IMR-90 (cell line): Measurements from ENCODE around the gene TWIST1. TPM values are rescaled to one million over a fixed set of nuclear protein-coding genes. Genes with fewer than 3 reads are reported as not detected.

Experiments used
- ATAC-seq: fragments of 200-7000 bp; cut with Tn5 transposase; 2 replicates; pipeline ENCODE4 v1.9.1; 2020; ENCODE audit warnings: low read depth, mild to moderate bottlenecking, moderate library complexity
- BruUV-seq: library from RNA; stranded (reverse); fragments of 400-500 nt; replicated peaks from 2 replicates; lab custom pipeline; 2021; lab: Mats Ljungman, UMichigan
- CTCF ChIA-PET: fragments of 300-600 bp; formaldehyde crosslinking; extraction: SDS; loops from one replicate; lab custom pipeline; 2021; ENCODE audit warnings: antibody characterized with exemption; lab: Yijun Ruan, JAX
- POLR2A ChIA-PET: fragments of 300-600 bp; sonication (Branson Sonifier 250); formaldehyde crosslinking; loops from one replicate; lab custom pipeline; 2022; ENCODE audit warnings: antibody characterized with exemption; ENCODE audit not compliant: unreplicated experiment; lab: Charles Lee
- DNase-seq: peaks from one replicate; pipeline ENCODE4 v3.0.0; 2013
- H2AFZ ChIP-seq: replicated peaks from 2 replicates; pipeline ENCODE3; 2013; ENCODE audit warnings: low read length, mild to moderate bottlenecking; ENCODE audit not compliant: poor library complexity
- H2AK5ac ChIP-seq: 2 replicates; pipeline ENCODE4 v1.6.1; 2013; ENCODE audit warnings: low read depth, low read length, inconsistent platforms
- H2AK9ac ChIP-seq: replicated peaks from 2 replicates; pipeline ENCODE3; 2013; ENCODE audit warnings: mild to moderate bottlenecking, low read depth, low read length, moderate library complexity; ENCODE audit not compliant: poor library complexity
- H2BK120ac ChIP-seq: 2 replicates; pipeline ENCODE4 v1.6.1; 2013; ENCODE audit warnings: low read depth, low read length, inconsistent platforms
- H2BK15ac ChIP-seq: 3 replicates; pipeline ENCODE4 v1.6.1; 2013; ENCODE audit warnings: low read depth, low read length, inconsistent platforms
- H2BK20ac ChIP-seq: 2 replicates; pipeline ENCODE4 v1.6.1; 2013; ENCODE audit warnings: low read depth, mild to moderate bottlenecking, inconsistent platforms, low read length, moderate library complexity
- H2BK5ac ChIP-seq: 2 replicates; pipeline ENCODE4 v1.6.1; 2013; ENCODE audit warnings: mild to moderate bottlenecking, low read depth, low read length, inconsistent platforms; ENCODE audit not compliant: poor library complexity, severe bottlenecking
- H3K14ac ChIP-seq: replicated peaks from 2 replicates; pipeline ENCODE4 v1.6.1; 2013; ENCODE audit warnings: low read depth, low read length, inconsistent platforms
- H3K18ac ChIP-seq: 2 replicates; pipeline ENCODE4 v1.6.1; 2013; ENCODE audit warnings: low read depth, low read length, control low read depth
- H3K23ac ChIP-seq: 2 replicates; pipeline ENCODE4 v1.6.1; 2013; ENCODE audit warnings: low read depth, low read length, inconsistent platforms
- H3K27ac ChIP-seq: 2 replicates; pipeline ENCODE4 v1.5.1; 2013; ENCODE audit warnings: mild to moderate bottlenecking, control low read depth, low read length; ENCODE audit not compliant: insufficient read depth
- H3K27me3 ChIP-seq: 2 replicates; pipeline ENCODE4 v1.6.1; 2013; ENCODE audit warnings: low read length; ENCODE audit not compliant: control insufficient read depth, insufficient read depth
- H3K36me3 ChIP-seq: 2 replicates; pipeline ENCODE4 v1.6.1; 2013; ENCODE audit warnings: low read length, mixed read lengths; ENCODE audit not compliant: control insufficient read depth, insufficient read depth
- H3K4ac ChIP-seq: 2 replicates; pipeline ENCODE4 v1.6.1; 2013; ENCODE audit warnings: low read depth, low read length, inconsistent platforms
- H3K4me1 ChIP-seq: 2 replicates; pipeline ENCODE4 v1.6.1; 2013; ENCODE audit warnings: low read length, mixed read lengths; ENCODE audit not compliant: control insufficient read depth, insufficient read depth
- H3K4me2 ChIP-seq: 2 replicates; pipeline ENCODE4 v1.6.1; 2013; ENCODE audit warnings: low read depth, mild to moderate bottlenecking, control low read depth, low read length, moderate library complexity
- H3K4me3 ChIP-seq: 2 replicates; pipeline ENCODE4 v1.5.1; 2013; ENCODE audit warnings: low read depth, mild to moderate bottlenecking, control low read depth, low read length, moderate library complexity; ENCODE audit not compliant: insufficient read depth
- H3K56ac ChIP-seq: 2 replicates; pipeline ENCODE4 v1.6.1; 2013; ENCODE audit warnings: low read length, inconsistent platforms; ENCODE audit not compliant: insufficient read depth; ENCODE audit errors: extremely low read depth
- H3K79me1 ChIP-seq, 2 experiments: 2 replicates each; pipeline ENCODE4 v1.6.1; 2013; ENCODE audit warnings: low read length in 2 of 2, inconsistent platforms in 1 of 2, low read depth in 1 of 2
- H3K9ac ChIP-seq: 2 replicates; pipeline ENCODE4 v1.6.1; 2013; ENCODE audit warnings: low read depth, low read length, control low read depth
- H3K9me1 ChIP-seq: 2 replicates; pipeline ENCODE4 v1.6.1; 2013; ENCODE audit warnings: low read length, inconsistent platforms; ENCODE audit not compliant: insufficient read depth
- H3K9me3 ChIP-seq: 2 replicates; pipeline ENCODE4 v1.6.1; 2013; ENCODE audit warnings: low read length; ENCODE audit not compliant: control insufficient read depth, insufficient read depth
- H4K20me1 ChIP-seq: 2 replicates; pipeline ENCODE4 v1.6.1; 2013; ENCODE audit warnings: low read length, inconsistent platforms; ENCODE audit not compliant: insufficient read depth
- H4K5ac ChIP-seq: 2 replicates; pipeline ENCODE4 v1.6.1; 2013; ENCODE audit warnings: mild to moderate bottlenecking, low read depth, low read length, control low read depth
- H4K8ac ChIP-seq, 2 experiments: 2 replicates each; pipeline ENCODE4 v1.6.1; 2013; ENCODE audit warnings: low read depth in 2 of 2, low read length in 2 of 2, control low read depth in 1 of 2, inconsistent platforms in 1 of 2
- H4K91ac ChIP-seq: 2 replicates; pipeline ENCODE4 v1.6.1; 2013; ENCODE audit warnings: low read depth, low read length, inconsistent platforms; ENCODE audit not compliant: insufficient read depth
- BHLHE40 ChIP-seq: fragments of 150-350 bp; IDR thresholded peaks from 2 replicates; pipeline ENCODE4 v1.6.1; 2016; ENCODE audit warnings: mild to moderate bottlenecking, low read depth, low read length
- CEBPB ChIP-seq: IDR thresholded peaks from 2 replicates; pipeline ENCODE4 v1.6.1; 2012; ENCODE audit warnings: low read depth, low read length, improper control_type of control experiment
- CHD1 ChIP-seq: IDR thresholded peaks from 2 replicates; pipeline ENCODE4 v1.6.1; 2012; ENCODE audit warnings: low read depth, low read length, improper control_type of control experiment
- FOS ChIP-seq: fragments of 150-350 bp; IDR thresholded peaks from 2 replicates; pipeline ENCODE4 v1.6.1; 2016; ENCODE audit warnings: low read depth, low read length
- MAFK ChIP-seq: IDR thresholded peaks from 2 replicates; pipeline ENCODE4 v1.6.1; 2012; ENCODE audit warnings: low read depth, low read length, improper control_type of control experiment
- MAZ ChIP-seq: IDR thresholded peaks from 2 replicates; pipeline ENCODE4 v1.6.1; 2012; ENCODE audit warnings: low read depth, mild to moderate bottlenecking, low read length, improper control_type of control experiment, moderate library complexity, borderline replicate concordance
- MXI1 ChIP-seq: IDR thresholded peaks from 2 replicates; pipeline ENCODE4 v1.6.1; 2012; ENCODE audit warnings: low read depth, mild to moderate bottlenecking, low read length, moderate library complexity, borderline replicate concordance
- POLR2A ChIP-seq: IDR thresholded peaks from 2 replicates; pipeline ENCODE4 v1.6.1; 2012; ENCODE audit warnings: mild to moderate bottlenecking, low read depth, low read length
- RAD21 ChIP-seq: IDR thresholded peaks from 2 replicates; pipeline ENCODE4 v1.6.1; 2012; ENCODE audit warnings: low read length, improper control_type of control experiment
- RCOR1 ChIP-seq: IDR thresholded peaks from 2 replicates; pipeline ENCODE4 v1.6.1; 2012; ENCODE audit warnings: mild to moderate bottlenecking, low read length, improper control_type of control experiment; ENCODE audit not compliant: insufficient replicate concordance
- RFX5 ChIP-seq: IDR thresholded peaks from 2 replicates; pipeline ENCODE4 v1.8.0; 2012; ENCODE audit warnings: low read depth, mild to moderate bottlenecking, low read length, moderate library complexity
- SMC3 ChIP-seq: fragments of 150-350 bp; IDR thresholded peaks from 2 replicates; pipeline ENCODE4 v1.6.1; 2016; ENCODE audit warnings: low read depth, mild to moderate bottlenecking, antibody characterized with exemption, low read length, moderate library complexity
- WGBS, 2 experiments: methylation state at CpG; one replicate each; pipeline versions ENCODE4 v1.1.5 to v1.1.7; 2013; ENCODE audit warnings: missing lambda C conversion rate in 2 of 2; ENCODE audit not compliant: insufficient read length in 1 of 2; ENCODE audit errors: extremely low coverage in 2 of 2; 5-methylcytosine and 5-hydroxymethylcytosine counted together
- dilution Hi-C: fragments of 300-500 bp; cut with HindIII; formaldehyde crosslinking; loops from one replicate; pipeline ENCODE4 v1.14.3; 2018; ENCODE audit warnings: low sequenced_read_pairs; ENCODE audit not compliant: unreplicated experiment
- in situ Hi-C: fragments of 300-500 bp; cut with MboI; formaldehyde crosslinking; loops from 3 replicates; pipeline ENCODE4 v1.14.3; 2019; ENCODE audit warnings: low sequenced_read_pairs, inconsistent platforms, mixed read lengths
- intact Hi-C: fragments of 100-400 bp; cut with micrococcal nuclease; formaldehyde crosslinking; loops from 2 replicates; pipeline ENCODE4 v1.10.0; 2022
- polyA plus RNA-seq, 3 experiments: library from polyadenylated mRNA; depleted of rRNA; stranded (reverse); fragments of >200 nt; gene quantifications; 2 replicates each; pipeline ENCODE4 v1.2.3, GENCODE V29; 2012; ENCODE audit warnings: low replicate concordance in 1 of 3
- total RNA-seq: library from RNA; depleted of rRNA; stranded (reverse); fragments of >200 nt; gene quantifications from 2 replicates; pipeline ENCODE4 v1.2.3, GENCODE V29; 2012
- TF ChIP-seq, protein P1 (sequence below): fragments of 150-350 bp; IDR thresholded peaks from 2 replicates; pipeline ENCODE4 v1.6.1; 2016; ENCODE audit warnings: low read depth, mild to moderate bottlenecking, low read length, moderate library complexity, borderline replicate concordance
- TF ChIP-seq, protein P2 (sequence below): fragments of 150-350 bp; IDR thresholded peaks from 2 replicates; pipeline ENCODE4 v1.6.1; 2017; ENCODE audit warnings: mild to moderate bottlenecking, antibody characterized with exemption, low read length, low read depth
- TF ChIP-seq, protein P3 (sequence below): conservative IDR thresholded peaks from 2 replicates; pipeline ENCODE4 v1.5.1; 2012; ENCODE audit warnings: mild to moderate bottlenecking, low read depth, low read length, improper control_type of control experiment

The TWIST1 gene
- total and polyA plus RNA-seq, 2 of the 4 experiments (the other 2 are of a cell fraction) = 5.4 to 42.3 TPM

DNA sequence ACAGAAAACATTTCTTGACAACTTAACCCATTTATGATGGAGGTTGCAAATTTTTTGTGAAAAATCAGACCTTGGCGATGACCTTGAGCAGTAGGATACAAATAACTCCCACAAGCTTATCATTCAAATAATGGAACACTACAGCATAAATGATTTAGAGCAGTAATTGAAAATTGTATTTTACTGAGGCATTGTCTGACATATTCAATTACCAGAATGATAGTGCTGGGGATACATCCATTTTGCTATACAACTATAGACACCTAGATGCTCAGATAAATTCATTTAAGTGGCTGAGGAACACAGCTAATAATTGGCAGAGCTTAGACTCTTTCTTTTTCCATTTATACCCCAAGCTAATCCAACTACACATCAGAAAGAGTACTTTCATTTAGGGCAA, 18.9 kb downstream of the TWIST1 start:
- no peak overlapping the region for H3K4me2 ChIP-seq
- H3K56ac ChIP-seq = no peak overlapping the region
- H3K18ac ChIP-seq = no peak overlapping the region
- H3K23ac ChIP-seq = no peak overlapping the region
- H2AFZ ChIP-seq = no peak overlapping the region
- H3K9me3 ChIP-seq = no peaks in the 10 kb centered on the region
- no peak overlapping the region for H2BK20ac ChIP-seq
- DNase-seq = no peak
- H3K36me3 ChIP-seq = no peaks in the 10 kb centered on the region
- no peak overlapping the region for H4K8ac ChIP-seq
- no peak overlapping the region for H2BK120ac ChIP-seq
- no peaks in the 10 kb centered on the region for H3K27me3 ChIP-seq
- no CpG with 5 or more reads among the region's 1 CpG for WGBS, 2 experiments
- no peak overlapping the region for H2BK15ac ChIP-seq
- H3K9ac ChIP-seq = no peak overlapping the region
- no peak overlapping the region for H4K5ac ChIP-seq
- no peak overlapping the region for H2BK5ac ChIP-seq
- H4K20me1 ChIP-seq = no peaks in the 10 kb centered on the region
- intact Hi-C loops (no loop called here), dilution Hi-C loops (no loop called here), in situ Hi-C loops (no loop called here)
- H4K91ac ChIP-seq = no peak overlapping the region
- no peak overlapping the region for H2AK5ac ChIP-seq
- no peak for ATAC-seq
- H3K79me1 ChIP-seq = no peaks in the 10 kb centered on the region
- H3K4me1 ChIP-seq = no peaks in the 10 kb centered on the region
- ChIA-PET CTCF (no interaction called here), POLR2A (no interaction called here)
- H3K4me3 ChIP-seq = no peak overlapping the region
- no peak overlapping the region for H3K4ac ChIP-seq
- TF ChIP-seq RAD21 = no peak
- no peak for TF ChIP-seq RCOR1
- no peak for TF ChIP-seq MAFK
- no peak for TF ChIP-seq MXI1
- TF ChIP-seq, protein P1, sequence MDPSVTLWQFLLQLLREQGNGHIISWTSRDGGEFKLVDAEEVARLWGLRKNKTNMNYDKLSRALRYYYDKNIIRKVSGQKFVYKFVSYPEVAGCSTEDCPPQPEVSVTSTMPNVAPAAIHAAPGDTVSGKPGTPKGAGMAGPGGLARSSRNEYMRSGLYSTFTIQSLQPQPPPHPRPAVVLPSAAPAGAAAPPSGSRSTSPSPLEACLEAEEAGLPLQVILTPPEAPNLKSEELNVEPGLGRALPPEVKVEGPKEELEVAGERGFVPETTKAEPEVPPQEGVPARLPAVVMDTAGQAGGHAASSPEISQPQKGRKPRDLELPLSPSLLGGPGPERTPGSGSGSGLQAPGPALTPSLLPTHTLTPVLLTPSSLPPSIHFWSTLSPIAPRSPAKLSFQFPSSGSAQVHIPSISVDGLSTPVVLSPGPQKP = no peak
- TF ChIP-seq RFX5 = no peak
- TF ChIP-seq, protein P2, sequence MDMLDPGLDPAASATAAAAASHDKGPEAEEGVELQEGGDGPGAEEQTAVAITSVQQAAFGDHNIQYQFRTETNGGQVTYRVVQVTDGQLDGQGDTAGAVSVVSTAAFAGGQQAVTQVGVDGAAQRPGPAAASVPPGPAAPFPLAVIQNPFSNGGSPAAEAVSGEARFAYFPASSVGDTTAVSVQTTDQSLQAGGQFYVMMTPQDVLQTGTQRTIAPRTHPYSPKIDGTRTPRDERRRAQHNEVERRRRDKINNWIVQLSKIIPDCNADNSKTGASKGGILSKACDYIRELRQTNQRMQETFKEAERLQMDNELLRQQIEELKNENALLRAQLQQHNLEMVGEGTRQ = no peak
- TF ChIP-seq BHLHE40 = no peak
- TF ChIP-seq CEBPB = no peak
- TF ChIP-seq SMC3 = no peak
- TF ChIP-seq POLR2A = no peak
- no peak for TF ChIP-seq CHD1
- TF ChIP-seq FOS = no peak
- no peak for TF ChIP-seq MAZ
- TF ChIP-seq, protein P3, sequence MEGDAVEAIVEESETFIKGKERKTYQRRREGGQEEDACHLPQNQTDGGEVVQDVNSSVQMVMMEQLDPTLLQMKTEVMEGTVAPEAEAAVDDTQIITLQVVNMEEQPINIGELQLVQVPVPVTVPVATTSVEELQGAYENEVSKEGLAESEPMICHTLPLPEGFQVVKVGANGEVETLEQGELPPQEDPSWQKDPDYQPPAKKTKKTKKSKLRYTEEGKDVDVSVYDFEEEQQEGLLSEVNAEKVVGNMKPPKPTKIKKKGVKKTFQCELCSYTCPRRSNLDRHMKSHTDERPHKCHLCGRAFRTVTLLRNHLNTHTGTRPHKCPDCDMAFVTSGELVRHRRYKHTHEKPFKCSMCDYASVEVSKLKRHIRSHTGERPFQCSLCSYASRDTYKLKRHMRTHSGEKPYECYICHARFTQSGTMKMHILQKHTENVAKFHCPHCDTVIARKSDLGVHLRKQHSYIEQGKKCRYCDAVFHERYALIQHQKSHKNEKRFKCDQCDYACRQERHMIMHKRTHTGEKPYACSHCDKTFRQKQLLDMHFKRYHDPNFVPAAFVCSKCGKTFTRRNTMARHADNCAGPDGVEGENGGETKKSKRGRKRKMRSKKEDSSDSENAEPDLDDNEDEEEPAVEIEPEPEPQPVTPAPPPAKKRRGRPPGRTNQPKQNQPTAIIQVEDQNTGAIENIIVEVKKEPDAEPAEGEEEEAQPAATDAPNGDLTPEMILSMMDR = no peak
- H3K27ac ChIP-seq = no peak overlapping the region
- no peaks in the 10 kb centered on the region for H3K9me1 ChIP-seq
- H3K14ac ChIP-seq = no peak overlapping the region
- no TSS peak for BruUV-seq
- no peak overlapping the region for H2AK9ac ChIP-seq
